T-helper 17 cell (primary cell): ENCODE results near the gene CLEC2L. TPM values are rescaled to one million over a fixed set of nuclear protein-coding genes. Genes with fewer than 3 reads are reported as not detected.
A peak's percentile ranks its signal among the peaks of the same experiment; 100 is the strongest.

Source experiments
- ATAC-seq: fragments of 150-1000 bp; cut with Tn5 transposase; 2 replicates; pipeline ENCODE4 v1.10.0; 2021; ENCODE audit warnings: mild to moderate bottlenecking, moderate library complexity
- DNase-seq, 3 donors: peaks; one replicate each; pipeline versions ENCODE4 v3.0.0 to v3.0.0-alpha.2; 2020 to 2021
- H3K9me3 ChIP-seq: one replicate; pipeline ENCODE4 v1.7.0; 2013; ENCODE audit warnings: low read length, mild to moderate bottlenecking; ENCODE audit not compliant: control insufficient read depth, poor library complexity, severe bottlenecking
- H3K27ac Mint-ChIP-seq: one replicate; pipeline ENCODE4 v1.8.0; 2022; ENCODE audit warnings: mild to moderate bottlenecking, moderate library complexity, mixed read lengths
- H3K27me3 Mint-ChIP-seq: one replicate; pipeline ENCODE4 v1.8.0; 2022; ENCODE audit warnings: mixed read lengths
- H3K36me3 Mint-ChIP-seq: one replicate; pipeline ENCODE4 v1.8.0; 2022; ENCODE audit warnings: low read depth, mixed read lengths
- H3K4me1 Mint-ChIP-seq: one replicate; pipeline ENCODE4 v1.8.0; 2022; ENCODE audit warnings: mild to moderate bottlenecking, mixed read lengths
- H3K4me3 Mint-ChIP-seq: one replicate; pipeline ENCODE4 v1.8.0; 2022; ENCODE audit warnings: mild to moderate bottlenecking, moderate library complexity, mixed read lengths
- total RNA-seq, 4 donors: library from RNA in 2 of 4; stranded (reverse) in 2 of 4; gene quantifications; one replicate each; pipeline ENCODE4 v1.2.3 and lab custom pipeline; 2022 to 2026

The CLEC2L gene
- total RNA-seq, 2 donors from 2014 or later, result 2.6 TPM; not detected in 1

DNA sequence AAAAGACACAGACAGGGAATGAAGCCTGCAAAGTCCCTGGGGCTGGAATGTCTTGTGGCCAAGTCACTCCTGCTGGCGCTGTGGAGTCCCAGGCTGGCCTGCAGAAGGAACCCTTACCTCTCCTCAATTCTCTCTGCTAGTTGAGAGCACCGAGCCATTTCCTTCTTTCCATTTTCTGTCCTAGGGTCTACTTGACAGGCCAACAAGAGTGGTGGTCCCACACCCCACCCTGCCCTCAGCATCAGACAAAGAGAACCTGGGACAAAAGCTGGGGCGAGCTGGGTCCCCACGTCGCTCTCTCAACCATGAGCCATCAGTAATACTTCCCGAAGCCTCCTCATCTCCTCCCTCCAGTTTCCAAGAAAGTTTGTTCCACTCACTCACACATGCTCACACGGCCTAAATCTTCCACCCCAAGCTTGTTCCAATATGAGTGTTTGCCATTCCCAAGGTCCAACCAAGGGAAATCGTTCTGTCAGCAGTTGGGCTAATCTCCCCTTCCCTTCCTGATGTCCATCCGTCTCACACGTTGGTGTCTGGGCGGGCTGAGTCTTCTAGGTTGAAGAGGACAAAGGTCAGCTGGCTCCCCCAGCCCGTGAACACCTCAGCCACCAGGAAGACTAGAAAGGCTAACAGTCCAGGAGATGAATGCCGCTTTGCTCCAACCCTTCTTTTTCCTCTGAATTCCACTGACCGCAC is 44.3 kb downstream of the CLEC2L start:
- DNase-seq (no peak), ATAC-seq (no peak)
- Mint-ChIP-seq H3K4me3 (no peak overlapping the region), H3K27me3 (no peaks in the 10 kb centered on the region), H3K27ac (peak overlapping the region; percentile 44), H3K4me1 (peaks cover 21% of the 10 kb centered on the region), H3K36me3 (peaks cover 6% of the 10 kb centered on the region)
- H3K9me3 ChIP-seq, result no peaks in the 10 kb centered on the region

DNA sequence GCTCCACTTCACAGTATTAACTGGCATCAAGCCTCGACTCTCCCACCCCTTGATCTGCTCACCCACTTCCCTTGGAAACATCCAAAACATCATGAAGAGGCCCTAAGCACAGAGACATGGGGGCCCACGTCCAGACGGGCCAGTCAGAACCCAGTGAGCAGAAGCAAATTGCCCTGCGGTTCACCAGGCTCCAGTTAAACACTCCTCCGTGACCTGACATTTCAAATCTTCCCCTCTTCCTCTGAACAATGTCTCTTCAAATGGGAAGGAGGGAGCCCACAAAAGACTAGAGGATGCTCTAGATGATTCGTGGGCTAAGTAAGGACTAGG is 44.8 kb downstream of the CLEC2L start:
- Mint-ChIP-seq H3K27ac (peak overlapping the region; percentile 44), H3K27me3 (no peaks in the 10 kb centered on the region), H3K36me3 (peaks cover 5% of the 10 kb centered on the region)

DNA sequence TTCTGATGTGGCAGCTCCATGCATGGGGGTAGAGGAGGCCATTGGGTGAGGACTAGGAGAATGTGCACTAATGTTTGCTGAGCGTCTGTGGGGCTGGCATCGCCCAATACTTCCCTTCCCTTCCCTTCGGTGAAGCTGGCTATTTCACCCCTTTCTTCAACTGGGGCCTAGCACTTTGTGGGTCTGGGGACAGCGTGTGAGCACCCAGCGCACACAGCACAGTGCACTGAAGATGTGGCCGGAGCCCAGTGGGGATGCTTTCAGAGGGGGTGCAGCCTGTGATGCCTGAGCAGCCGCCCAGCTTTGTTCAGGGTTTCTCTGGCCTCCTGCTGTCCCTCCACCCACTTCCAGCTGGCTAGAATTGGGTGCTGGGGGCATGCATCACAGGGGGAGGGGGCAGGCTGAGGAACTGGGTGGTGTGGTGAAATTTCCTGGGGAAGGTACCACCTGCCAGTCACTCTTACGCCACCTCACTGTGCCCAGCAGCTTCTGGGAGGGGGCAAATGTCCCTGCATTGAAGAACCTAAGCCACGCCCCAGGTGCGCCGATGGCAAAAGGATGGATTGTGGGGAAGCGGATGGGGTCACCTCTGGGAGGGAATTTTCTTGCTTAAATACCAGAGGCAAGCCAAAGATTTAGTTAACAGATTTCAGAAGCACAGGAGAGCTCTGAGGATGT is 45.5 kb downstream of the CLEC2L start:
- Mint-ChIP-seq H3K4me1 (peaks cover 18% of the 10 kb centered on the region), H3K27me3 (no peaks in the 10 kb centered on the region), H3K4me3 (no peak overlapping the region), H3K27ac (peak overlapping the region; percentile 44), H3K36me3 (peaks cover 5% of the 10 kb centered on the region)
- DNase-seq (no peak), ATAC-seq (no peak)
- H3K9me3 ChIP-seq, result no peaks in the 10 kb centered on the region

More for the DNA sequence above, 44.8 kb downstream of the CLEC2L start:
- no peak overlapping the region for H3K4me3 Mint-ChIP-seq
- DNase-seq (no peak), ATAC-seq (no peak)
- H3K4me1 Mint-ChIP-seq, result peaks cover 20% of the 10 kb centered on the region
- no peaks in the 10 kb centered on the region for H3K9me3 ChIP-seq

DNA sequence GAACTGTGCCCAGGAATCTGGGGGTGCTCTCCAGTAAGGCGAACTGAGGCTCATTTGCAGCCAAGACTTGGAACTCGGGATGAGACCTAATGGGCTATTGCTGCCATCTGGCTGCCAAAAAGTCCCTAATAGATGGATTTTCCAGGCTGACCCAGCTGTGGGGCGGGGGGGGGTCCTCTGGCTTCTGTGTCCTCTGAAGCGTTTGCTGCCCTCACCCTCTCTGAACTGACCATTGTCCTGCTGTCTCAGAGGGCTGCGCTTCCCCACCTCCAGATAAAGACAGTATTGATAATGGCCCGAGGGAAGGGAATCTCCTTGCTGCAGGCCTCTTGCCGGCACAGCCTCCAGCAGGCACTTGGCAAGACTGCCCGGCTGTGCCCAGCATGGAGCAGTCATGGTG is 46.6 kb downstream of the CLEC2L start:
- Mint-ChIP-seq H3K4me3 (no peak overlapping the region), H3K27me3 (no peaks in the 10 kb centered on the region), H3K4me1 (peaks cover 18% of the 10 kb centered on the region), H3K36me3 (peaks cover 7% of the 10 kb centered on the region), H3K27ac (no peak overlapping the region)
- ATAC-seq, result no peak
- no peaks in the 10 kb centered on the region for H3K9me3 ChIP-seq
- no peak for DNase-seq

DNA sequence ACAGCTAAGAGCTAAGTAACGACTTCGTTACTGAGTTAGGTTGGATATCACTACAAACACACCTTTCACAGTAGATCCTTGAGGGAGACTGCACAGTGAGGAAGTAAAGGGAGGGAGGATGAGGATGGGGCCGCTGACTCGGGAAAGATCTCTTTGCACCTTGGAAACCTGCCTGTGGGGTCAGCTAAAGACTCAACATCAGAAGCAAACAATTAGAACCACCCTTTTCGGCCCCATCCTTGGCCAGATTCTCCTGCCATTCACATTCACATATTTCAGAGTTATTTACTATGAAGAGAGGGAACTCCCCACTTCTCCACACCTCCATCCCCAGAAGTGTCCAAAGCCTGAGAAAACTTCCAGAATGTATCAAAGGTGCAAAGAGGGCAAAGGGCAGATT is 47.1 kb downstream of the CLEC2L start:
- no peak for ATAC-seq
- Mint-ChIP-seq H3K36me3 (peaks cover 10% of the 10 kb centered on the region), H3K4me3 (no peak overlapping the region)

DNA sequence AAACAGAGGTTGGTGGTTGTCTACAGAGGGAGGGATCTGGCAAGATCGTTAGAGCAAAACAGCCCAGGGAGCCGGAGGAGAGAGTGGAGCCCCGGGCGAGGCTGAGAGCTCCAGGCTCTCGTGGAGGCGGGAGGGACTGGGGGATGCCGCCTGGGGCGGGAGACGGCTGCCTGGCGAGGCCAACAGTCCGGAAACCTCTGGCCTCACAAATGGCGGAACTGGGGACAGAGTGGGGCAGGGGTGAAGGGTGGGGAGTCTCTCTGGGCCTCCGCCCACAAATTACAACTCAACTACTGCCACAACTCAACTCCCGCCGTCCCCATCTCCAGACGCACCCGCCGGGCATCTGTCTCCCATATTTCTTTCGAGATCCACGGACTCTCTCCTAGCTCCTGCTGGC is 47.7 kb downstream of the CLEC2L start:
- no peak for DNase-seq
- H3K36me3 Mint-ChIP-seq, result peaks cover 10% of the 10 kb centered on the region
- no peak for ATAC-seq
- peaks cover 15% of the 10 kb centered on the region for H3K4me1 Mint-ChIP-seq
- no peak overlapping the region for H3K27ac Mint-ChIP-seq
- no peaks in the 10 kb centered on the region for H3K9me3 ChIP-seq
- no peak overlapping the region for H3K4me3 Mint-ChIP-seq
- H3K27me3 Mint-ChIP-seq, result no peaks in the 10 kb centered on the region

More for the DNA sequence above, 47.1 kb downstream of the CLEC2L start:
- peaks cover 18% of the 10 kb centered on the region for H3K4me1 Mint-ChIP-seq
- H3K9me3 ChIP-seq, result no peaks in the 10 kb centered on the region
- H3K27ac Mint-ChIP-seq, result no peak overlapping the region
- H3K27me3 Mint-ChIP-seq, result no peaks in the 10 kb centered on the region
- no peak for DNase-seq

DNA sequence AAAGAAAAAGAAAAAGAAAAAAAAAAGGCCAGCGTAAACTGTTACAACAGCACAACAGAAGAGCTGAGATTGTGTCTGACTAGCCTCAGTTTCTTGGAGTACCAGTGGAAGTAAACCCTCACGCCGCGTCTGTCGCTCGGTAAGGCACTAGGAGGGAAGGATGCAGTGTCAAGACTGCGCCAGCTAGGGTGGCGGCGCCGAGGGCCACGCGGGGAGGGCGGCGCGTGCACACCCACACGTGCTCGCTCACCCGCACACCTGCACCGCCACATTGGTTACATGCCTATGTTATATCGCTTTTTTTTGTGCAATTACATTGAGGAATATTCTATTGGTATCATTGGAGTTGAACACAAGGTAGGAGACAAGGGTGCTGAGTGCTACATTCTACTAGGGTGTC is 48.2 kb downstream of the CLEC2L start:
- DNase-seq, result no peak
- no peak for ATAC-seq
- no peaks in the 10 kb centered on the region for H3K9me3 ChIP-seq
- Mint-ChIP-seq H3K4me3 (no peak overlapping the region), H3K27me3 (no peaks in the 10 kb centered on the region), H3K36me3 (peaks cover 12% of the 10 kb centered on the region), H3K4me1 (peaks cover 12% of the 10 kb centered on the region), H3K27ac (no peak overlapping the region)

DNA sequence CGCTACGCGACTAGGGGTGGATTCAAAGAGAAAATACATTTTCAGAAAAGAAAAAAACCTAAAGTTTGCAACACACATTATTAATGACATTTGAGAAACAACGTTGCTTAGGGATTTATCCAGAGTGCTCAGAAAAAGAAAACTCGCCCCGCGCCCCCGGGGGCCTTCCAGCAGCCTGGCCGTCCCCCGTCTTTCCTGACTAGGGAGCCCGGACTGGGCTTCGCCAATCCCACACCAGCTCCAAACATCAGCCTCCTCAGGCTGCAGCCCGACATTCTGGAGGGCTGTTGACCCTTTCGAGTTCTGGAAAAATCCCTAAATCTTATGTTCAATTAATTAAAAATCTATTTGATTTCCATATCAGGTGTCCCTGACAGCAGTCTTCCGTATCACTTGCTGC is 48.6 kb downstream of the CLEC2L start:
- DNase-seq, result no peak
- Mint-ChIP-seq H3K4me1 (peaks cover 9% of the 10 kb centered on the region), H3K36me3 (peaks cover 12% of the 10 kb centered on the region), H3K4me3 (no peak overlapping the region), H3K27ac (no peak overlapping the region), H3K27me3 (no peaks in the 10 kb centered on the region)
- no peaks in the 10 kb centered on the region for H3K9me3 ChIP-seq
- ATAC-seq, result no peak

DNA sequence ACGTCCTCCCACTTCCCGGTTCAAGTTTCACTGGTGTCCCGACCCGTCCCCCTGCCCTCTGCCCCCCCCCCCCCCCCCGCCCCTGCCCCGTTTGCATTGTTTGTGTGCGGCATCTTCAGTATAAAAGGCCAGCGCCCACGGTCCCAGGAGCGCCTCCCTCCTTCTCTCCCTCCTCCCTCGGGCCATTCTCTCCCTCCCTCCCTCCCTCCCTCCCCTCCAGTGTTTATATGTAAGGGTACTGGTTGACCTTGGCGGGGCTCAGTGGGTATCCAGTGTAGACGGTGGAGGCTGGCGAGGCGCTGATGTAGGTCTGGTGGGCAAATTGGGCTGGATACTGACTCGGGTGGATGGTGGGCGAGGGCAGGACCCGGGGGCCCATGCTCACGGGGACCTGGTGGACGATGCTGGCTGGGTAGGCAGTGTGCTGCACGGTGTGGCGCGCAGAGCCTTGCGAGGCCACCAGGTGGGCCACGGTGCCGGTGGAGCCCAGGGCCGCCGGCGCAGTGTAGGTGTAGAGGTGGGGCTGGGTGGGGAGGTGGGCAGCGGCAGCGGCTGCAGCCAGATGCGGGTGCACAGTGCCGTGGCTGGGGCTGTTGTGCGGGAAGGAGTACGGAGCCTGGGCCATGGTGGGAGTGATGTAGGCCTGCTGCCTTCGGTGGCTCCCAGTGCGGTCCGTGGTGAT is 49.4 kb downstream of the CLEC2L start:
- Mint-ChIP-seq H3K27ac (no peak overlapping the region), H3K4me1 (peaks cover 7% of the 10 kb centered on the region), H3K36me3 (peaks cover 11% of the 10 kb centered on the region), H3K4me3 (no peak overlapping the region), H3K27me3 (no peaks in the 10 kb centered on the region)
- DNase-seq, result no peak
- no peak for ATAC-seq
- H3K9me3 ChIP-seq, result no peaks in the 10 kb centered on the region

DNA sequence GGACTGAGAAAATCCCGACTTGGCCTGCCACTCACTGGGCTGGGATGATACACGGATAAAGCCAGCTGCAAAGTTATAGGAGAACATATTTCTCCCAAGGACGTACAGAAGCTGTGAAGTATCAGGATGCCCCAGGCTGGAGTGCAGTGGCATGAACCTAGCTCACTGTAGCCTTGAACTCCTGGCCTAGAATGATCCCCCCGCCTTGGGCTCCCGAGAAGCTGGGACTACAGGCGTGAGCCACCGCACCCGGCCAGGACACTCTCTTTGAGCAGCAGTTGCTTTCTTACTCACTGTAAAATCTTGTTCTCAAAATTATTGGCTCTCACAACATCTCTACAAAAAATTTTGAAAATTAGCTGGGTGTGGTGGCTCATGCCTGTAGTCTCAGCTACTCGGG is 50.4 kb downstream of the CLEC2L start:
- peaks cover 6% of the 10 kb centered on the region for H3K36me3 Mint-ChIP-seq
- ATAC-seq, result no peak

DNA sequence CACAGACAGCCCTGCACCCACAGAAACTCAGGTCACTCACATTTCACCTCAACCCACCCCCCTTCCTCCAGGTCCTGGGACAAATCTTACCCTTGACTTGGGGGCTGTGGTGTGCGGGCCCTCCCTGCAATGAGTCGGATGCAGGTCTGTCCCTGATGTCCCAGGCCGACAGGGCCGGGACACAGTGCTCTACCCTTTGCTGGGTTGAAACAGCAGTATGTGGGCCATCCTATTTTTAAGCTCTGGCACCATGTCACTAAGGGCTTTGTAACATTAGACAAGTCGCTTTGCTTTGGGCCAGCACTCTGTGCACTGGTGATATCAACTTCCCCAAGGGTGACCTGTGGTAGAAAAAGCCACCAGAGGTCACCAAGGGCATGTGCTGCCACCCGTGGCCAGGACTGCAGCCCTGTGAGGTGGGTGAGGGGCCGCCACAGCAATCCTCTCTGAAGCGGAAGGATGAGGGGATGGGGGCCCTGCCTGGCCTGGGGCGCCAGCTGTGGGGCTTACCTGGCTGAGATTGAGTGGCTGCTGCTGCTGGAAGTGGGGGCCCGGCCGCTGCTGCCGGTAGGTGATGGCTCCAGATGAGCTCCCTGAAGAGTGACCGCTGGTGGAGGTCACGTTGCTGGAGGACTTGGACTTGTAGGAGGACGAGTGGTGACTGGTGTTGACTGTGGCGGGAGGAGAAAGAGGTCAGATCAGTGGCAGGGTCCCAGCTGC is 51.3 kb downstream of the CLEC2L start:
- Mint-ChIP-seq H3K36me3 (peaks cover 6% of the 10 kb centered on the region), H3K27ac (peak overlapping the region; percentile 27), H3K4me1 (peaks cover 2% of the 10 kb centered on the region), H3K4me3 (no peak overlapping the region), H3K27me3 (no peaks in the 10 kb centered on the region)
- ATAC-seq (no peak), DNase-seq (no peak)
- H3K9me3 ChIP-seq, result no peaks in the 10 kb centered on the region

More for the DNA sequence above, 50.4 kb downstream of the CLEC2L start:
- Mint-ChIP-seq H3K4me3 (no peak overlapping the region), H3K27me3 (no peaks in the 10 kb centered on the region), H3K27ac (no peak overlapping the region), H3K4me1 (peaks cover 2% of the 10 kb centered on the region)
- H3K9me3 ChIP-seq, result no peaks in the 10 kb centered on the region
- no peak for DNase-seq

DNA sequence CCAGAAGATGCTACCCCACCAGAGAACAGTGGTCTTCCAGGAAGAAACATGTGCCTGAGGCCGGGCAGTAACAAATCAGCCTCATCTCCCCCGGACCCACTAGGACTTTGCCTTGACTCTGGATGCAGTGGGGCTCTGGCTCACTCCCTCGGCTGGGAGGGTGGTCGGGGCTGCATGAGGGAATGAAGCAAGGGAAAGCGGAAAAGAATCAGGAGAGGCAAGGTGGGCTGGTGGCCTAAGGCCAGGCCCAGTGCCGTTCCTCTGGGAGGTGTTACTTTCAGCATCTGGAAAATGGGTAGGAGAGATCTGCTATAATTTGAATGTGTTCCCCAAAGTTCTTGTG is 51.8 kb downstream of the CLEC2L start:
- H3K4me3 Mint-ChIP-seq, result no peak overlapping the region
- H3K9me3 ChIP-seq, result no peaks in the 10 kb centered on the region
- H3K36me3 Mint-ChIP-seq, result peaks cover 9% of the 10 kb centered on the region
- H3K27me3 Mint-ChIP-seq, result no peaks in the 10 kb centered on the region
- peaks cover 6% of the 10 kb centered on the region for H3K4me1 Mint-ChIP-seq
- H3K27ac Mint-ChIP-seq, result peak overlapping the region; percentile 27
- ATAC-seq, result no peak
- no peak for DNase-seq
